GM13976 (cell line): ENCODE results near the gene PTPN2.

Source experiments
- DNase-seq: peaks from one replicate; pipeline ENCODE4 v3.0.0; 2012; ENCODE audit warnings: low spot score
- CTCF ChIP-seq: IDR thresholded peaks from 2 replicates; pipeline ENCODE4 v1.5.1; 2012; ENCODE audit warnings: borderline replicate concordance, mild to moderate bottlenecking; ENCODE audit not compliant: insufficient read depth; ENCODE audit errors: extremely low read depth, missing control alignments, control extremely low read depth
- in situ Hi-C: fragments of 300-500 bp; cut with MboI; formaldehyde crosslinking; loops from one replicate; pipeline ENCODE4 v1.12.0; 2022; ENCODE audit warnings: low sequenced_read_pairs, mixed read lengths, inconsistent platforms; ENCODE audit not compliant: unreplicated experiment

The PTPN2 gene

GRCh38 chr18:12837747-12838146 is 46.3 kb downstream of the PTPN2 start:
- in situ Hi-C loops, result no loop called here
- DNase-seq, result no peak
- TF ChIP-seq CTCF, result no peak

- no peak for DNase-seq
- no peak for TF ChIP-seq CTCF
- in situ Hi-C loops, result no loop called here
Measured at GRCh38 chr18:12836551-12836950, 47.5 kb downstream of the PTPN2 start.

- no peak for DNase-seq
- in situ Hi-C loops, result no loop called here
- no peak for TF ChIP-seq CTCF
Measured at GRCh38 chr18:12828116-12829051, 55.7 kb downstream of the PTPN2 start.

GRCh38 chr18:12827588-12827987 is 56.4 kb downstream of the PTPN2 start:
- TF ChIP-seq CTCF, result no peak
- DNase-seq, result no peak
- in situ Hi-C loops, result no loop called here

GRCh38 chr18:12825230-12825629 is 58.8 kb downstream of the PTPN2 start:
- no peak for TF ChIP-seq CTCF
- DNase-seq, result no peak
- in situ Hi-C loops, result no loop called here

GRCh38 chr18:12823892-12824291 is 60.1 kb downstream of the PTPN2 start:
- no peak for DNase-seq
- no peak for TF ChIP-seq CTCF
- in situ Hi-C loops, result no loop called here
